Astrocyte of the spinal cord (primary cell): Measurements from ENCODE around the gene GABRD.

Experiments used
- DNase-seq: peaks from one replicate; pipeline ENCODE4 v3.0.0; 2011; ENCODE audit warnings: low read depth, low spot score
- H3K4me3 ChIP-seq: 2 replicates; pipeline ENCODE4 v1.5.1; 2011; ENCODE audit warnings: low read depth, mild to moderate bottlenecking, low read length, moderate library complexity
- CTCF ChIP-seq: IDR thresholded peaks from 2 replicates; pipeline ENCODE4 v1.5.1; 2012; ENCODE audit warnings: low read depth, mild to moderate bottlenecking, low read length, inconsistent platforms
- in situ Hi-C: cut with HindIII; loops from 2 replicates; pipeline ENCODE4 v1.10.0; 2017; ENCODE audit warnings: low sequenced_read_pairs

GABRD gene

GRCh38 chr1:2016123-2016522 is 3.0 kb upstream of the GABRD start:
- DNase-seq = no peak
- in situ Hi-C loops = no loop called here
- H3K4me3 ChIP-seq = no peak overlapping the region
- TF ChIP-seq CTCF = no peak

- in situ Hi-C loops = no loop called here
- H3K4me3 ChIP-seq = no peak overlapping the region
- no peak for DNase-seq
- no peak for TF ChIP-seq CTCF
Observed at GRCh38 chr1:2018217-2019171, 651 bp upstream of the GABRD start.

GRCh38 chr1:2019571-2020309 is 595 bp downstream of the GABRD start:
- in situ Hi-C loops = no loop called here
- DNase-seq = no peak
- TF ChIP-seq CTCF = no peak
- H3K4me3 ChIP-seq = no peak overlapping the region

GRCh38 chr1:2020310-2020655 is 1.1 kb downstream of the GABRD start:
- DNase-seq = no peak
- TF ChIP-seq CTCF = no peak
- H3K4me3 ChIP-seq = no peak overlapping the region
- in situ Hi-C loops = no loop called here

GRCh38 chr1:2021550-2021949 is 2.4 kb downstream of the GABRD start:
- in situ Hi-C loops = no loop called here
- no peak overlapping the region for H3K4me3 ChIP-seq
- no peak for DNase-seq
- no peak for TF ChIP-seq CTCF

- DNase-seq = no peak
- in situ Hi-C loops = no loop called here
- no peak overlapping the region for H3K4me3 ChIP-seq
- TF ChIP-seq CTCF = no peak
Observed at GRCh38 chr1:2022063-2022770, 3.1 kb downstream of the GABRD start.
